IMR-90 (cell line): ENCODE measurements around the gene CHPF. TPM values are rescaled to one million over a fixed set of nuclear protein-coding genes. Genes with fewer than 3 reads are reported as not detected.
A peak's percentile ranks its signal among the peaks of the same experiment; 100 is the strongest.

Experiments
- ATAC-seq: fragments of 200-7000 bp; cut with Tn5 transposase; 2 replicates; pipeline ENCODE4 v1.9.1; 2020; ENCODE audit warnings: low read depth, mild to moderate bottlenecking, moderate library complexity
- BruUV-seq: library from RNA; stranded (reverse); fragments of 400-500 nt; replicated peaks from 2 replicates; lab custom pipeline; 2021; lab: Mats Ljungman, UMichigan
- CTCF ChIA-PET: fragments of 300-600 bp; formaldehyde crosslinking; extraction: SDS; loops from one replicate; lab custom pipeline; 2021; ENCODE audit warnings: antibody characterized with exemption; lab: Yijun Ruan, JAX
- POLR2A ChIA-PET: fragments of 300-600 bp; sonication (Branson Sonifier 250); formaldehyde crosslinking; loops from one replicate; lab custom pipeline; 2022; ENCODE audit warnings: antibody characterized with exemption; ENCODE audit not compliant: unreplicated experiment; lab: Charles Lee
- DNase-seq: peaks from one replicate; pipeline ENCODE4 v3.0.0; 2013
- H2AFZ ChIP-seq: replicated peaks from 2 replicates; pipeline ENCODE3; 2013; ENCODE audit warnings: low read length, mild to moderate bottlenecking; ENCODE audit not compliant: poor library complexity
- H2AK5ac ChIP-seq: 2 replicates; pipeline ENCODE4 v1.6.1; 2013; ENCODE audit warnings: low read depth, low read length, inconsistent platforms
- H2AK9ac ChIP-seq: replicated peaks from 2 replicates; pipeline ENCODE3; 2013; ENCODE audit warnings: mild to moderate bottlenecking, low read depth, low read length, moderate library complexity; ENCODE audit not compliant: poor library complexity
- H2BK120ac ChIP-seq: 2 replicates; pipeline ENCODE4 v1.6.1; 2013; ENCODE audit warnings: low read depth, low read length, inconsistent platforms
- H2BK15ac ChIP-seq: 3 replicates; pipeline ENCODE4 v1.6.1; 2013; ENCODE audit warnings: low read depth, low read length, inconsistent platforms
- H2BK20ac ChIP-seq: 2 replicates; pipeline ENCODE4 v1.6.1; 2013; ENCODE audit warnings: low read depth, mild to moderate bottlenecking, inconsistent platforms, low read length, moderate library complexity
- H2BK5ac ChIP-seq: 2 replicates; pipeline ENCODE4 v1.6.1; 2013; ENCODE audit warnings: mild to moderate bottlenecking, low read depth, low read length, inconsistent platforms; ENCODE audit not compliant: poor library complexity, severe bottlenecking
- H3K14ac ChIP-seq: replicated peaks from 2 replicates; pipeline ENCODE4 v1.6.1; 2013; ENCODE audit warnings: low read depth, low read length, inconsistent platforms
- H3K18ac ChIP-seq: 2 replicates; pipeline ENCODE4 v1.6.1; 2013; ENCODE audit warnings: low read depth, low read length, control low read depth
- H3K23ac ChIP-seq: 2 replicates; pipeline ENCODE4 v1.6.1; 2013; ENCODE audit warnings: low read depth, low read length, inconsistent platforms
- H3K27ac ChIP-seq: 2 replicates; pipeline ENCODE4 v1.5.1; 2013; ENCODE audit warnings: mild to moderate bottlenecking, control low read depth, low read length; ENCODE audit not compliant: insufficient read depth
- H3K27me3 ChIP-seq: 2 replicates; pipeline ENCODE4 v1.6.1; 2013; ENCODE audit warnings: low read length; ENCODE audit not compliant: control insufficient read depth, insufficient read depth
- H3K36me3 ChIP-seq: 2 replicates; pipeline ENCODE4 v1.6.1; 2013; ENCODE audit warnings: low read length, mixed read lengths; ENCODE audit not compliant: control insufficient read depth, insufficient read depth
- H3K4ac ChIP-seq: 2 replicates; pipeline ENCODE4 v1.6.1; 2013; ENCODE audit warnings: low read depth, low read length, inconsistent platforms
- H3K4me1 ChIP-seq: 2 replicates; pipeline ENCODE4 v1.6.1; 2013; ENCODE audit warnings: low read length, mixed read lengths; ENCODE audit not compliant: control insufficient read depth, insufficient read depth
- H3K4me2 ChIP-seq: 2 replicates; pipeline ENCODE4 v1.6.1; 2013; ENCODE audit warnings: low read depth, mild to moderate bottlenecking, control low read depth, low read length, moderate library complexity
- H3K4me3 ChIP-seq: 2 replicates; pipeline ENCODE4 v1.5.1; 2013; ENCODE audit warnings: low read depth, mild to moderate bottlenecking, control low read depth, low read length, moderate library complexity; ENCODE audit not compliant: insufficient read depth
- H3K56ac ChIP-seq: 2 replicates; pipeline ENCODE4 v1.6.1; 2013; ENCODE audit warnings: low read length, inconsistent platforms; ENCODE audit not compliant: insufficient read depth; ENCODE audit errors: extremely low read depth
- H3K79me1 ChIP-seq, 2 experiments: 2 replicates each; pipeline ENCODE4 v1.6.1; 2013; ENCODE audit warnings: low read length in 2 of 2, inconsistent platforms in 1 of 2, low read depth in 1 of 2
- H3K9ac ChIP-seq: 2 replicates; pipeline ENCODE4 v1.6.1; 2013; ENCODE audit warnings: low read depth, low read length, control low read depth
- H3K9me1 ChIP-seq: 2 replicates; pipeline ENCODE4 v1.6.1; 2013; ENCODE audit warnings: low read length, inconsistent platforms; ENCODE audit not compliant: insufficient read depth
- H3K9me3 ChIP-seq: 2 replicates; pipeline ENCODE4 v1.6.1; 2013; ENCODE audit warnings: low read length; ENCODE audit not compliant: control insufficient read depth, insufficient read depth
- H4K20me1 ChIP-seq: 2 replicates; pipeline ENCODE4 v1.6.1; 2013; ENCODE audit warnings: low read length, inconsistent platforms; ENCODE audit not compliant: insufficient read depth
- H4K5ac ChIP-seq: 2 replicates; pipeline ENCODE4 v1.6.1; 2013; ENCODE audit warnings: mild to moderate bottlenecking, low read depth, low read length, control low read depth
- H4K8ac ChIP-seq, 2 experiments: 2 replicates each; pipeline ENCODE4 v1.6.1; 2013; ENCODE audit warnings: low read depth in 2 of 2, low read length in 2 of 2, control low read depth in 1 of 2, inconsistent platforms in 1 of 2
- H4K91ac ChIP-seq: 2 replicates; pipeline ENCODE4 v1.6.1; 2013; ENCODE audit warnings: low read depth, low read length, inconsistent platforms; ENCODE audit not compliant: insufficient read depth
- BHLHE40 ChIP-seq: fragments of 150-350 bp; IDR thresholded peaks from 2 replicates; pipeline ENCODE4 v1.6.1; 2016; ENCODE audit warnings: mild to moderate bottlenecking, low read depth, low read length
- CEBPB ChIP-seq: IDR thresholded peaks from 2 replicates; pipeline ENCODE4 v1.6.1; 2012; ENCODE audit warnings: low read depth, low read length, improper control_type of control experiment
- CHD1 ChIP-seq: IDR thresholded peaks from 2 replicates; pipeline ENCODE4 v1.6.1; 2012; ENCODE audit warnings: low read depth, low read length, improper control_type of control experiment
- FOS ChIP-seq: fragments of 150-350 bp; IDR thresholded peaks from 2 replicates; pipeline ENCODE4 v1.6.1; 2016; ENCODE audit warnings: low read depth, low read length
- MAFK ChIP-seq: IDR thresholded peaks from 2 replicates; pipeline ENCODE4 v1.6.1; 2012; ENCODE audit warnings: low read depth, low read length, improper control_type of control experiment
- MAZ ChIP-seq: IDR thresholded peaks from 2 replicates; pipeline ENCODE4 v1.6.1; 2012; ENCODE audit warnings: low read depth, mild to moderate bottlenecking, low read length, improper control_type of control experiment, moderate library complexity, borderline replicate concordance
- MXI1 ChIP-seq: IDR thresholded peaks from 2 replicates; pipeline ENCODE4 v1.6.1; 2012; ENCODE audit warnings: low read depth, mild to moderate bottlenecking, low read length, moderate library complexity, borderline replicate concordance
- NFE2L2 ChIP-seq: fragments of 150-350 bp; IDR thresholded peaks from 2 replicates; pipeline ENCODE4 v1.6.1; 2016; ENCODE audit warnings: low read depth, mild to moderate bottlenecking, low read length
- RAD21 ChIP-seq: IDR thresholded peaks from 2 replicates; pipeline ENCODE4 v1.6.1; 2012; ENCODE audit warnings: low read length, improper control_type of control experiment
- RCOR1 ChIP-seq: IDR thresholded peaks from 2 replicates; pipeline ENCODE4 v1.6.1; 2012; ENCODE audit warnings: mild to moderate bottlenecking, low read length, improper control_type of control experiment; ENCODE audit not compliant: insufficient replicate concordance
- RFX5 ChIP-seq: IDR thresholded peaks from 2 replicates; pipeline ENCODE4 v1.8.0; 2012; ENCODE audit warnings: low read depth, mild to moderate bottlenecking, low read length, moderate library complexity
- SMC3 ChIP-seq: fragments of 150-350 bp; IDR thresholded peaks from 2 replicates; pipeline ENCODE4 v1.6.1; 2016; ENCODE audit warnings: low read depth, mild to moderate bottlenecking, antibody characterized with exemption, low read length, moderate library complexity
- WGBS, 2 experiments: methylation state at CpG; one replicate each; pipeline versions ENCODE4 v1.1.5 to v1.1.7; 2013; ENCODE audit warnings: missing lambda C conversion rate in 2 of 2; ENCODE audit not compliant: insufficient read length in 1 of 2; ENCODE audit errors: extremely low coverage in 2 of 2; 5-methylcytosine and 5-hydroxymethylcytosine counted together
- dilution Hi-C: fragments of 300-500 bp; cut with HindIII; formaldehyde crosslinking; loops from one replicate; pipeline ENCODE4 v1.14.3; 2018; ENCODE audit warnings: low sequenced_read_pairs; ENCODE audit not compliant: unreplicated experiment
- in situ Hi-C: fragments of 300-500 bp; cut with MboI; formaldehyde crosslinking; loops from 3 replicates; pipeline ENCODE4 v1.14.3; 2019; ENCODE audit warnings: low sequenced_read_pairs, inconsistent platforms, mixed read lengths
- intact Hi-C: fragments of 100-400 bp; cut with micrococcal nuclease; formaldehyde crosslinking; loops from 2 replicates; pipeline ENCODE4 v1.10.0; 2022
- polyA plus RNA-seq, 3 experiments: library from polyadenylated mRNA; depleted of rRNA; stranded (reverse); fragments of >200 nt; gene quantifications; 2 replicates each; pipeline ENCODE4 v1.2.3, GENCODE V29; 2012; ENCODE audit warnings: low replicate concordance in 1 of 3
- total RNA-seq: library from RNA; depleted of rRNA; stranded (reverse); fragments of >200 nt; gene quantifications from 2 replicates; pipeline ENCODE4 v1.2.3, GENCODE V29; 2012
- TF ChIP-seq, protein P1 (sequence below): conservative IDR thresholded peaks from 2 replicates; pipeline ENCODE4 v1.5.1; 2012; ENCODE audit warnings: mild to moderate bottlenecking, low read depth, low read length, improper control_type of control experiment
- TF ChIP-seq, protein P2 (sequence below): fragments of 150-350 bp; IDR thresholded peaks from 2 replicates; pipeline ENCODE4 v1.6.1; 2017; ENCODE audit warnings: mild to moderate bottlenecking, antibody characterized with exemption, low read length, low read depth
- TF ChIP-seq, protein P3 (sequence below): fragments of 150-350 bp; IDR thresholded peaks from 2 replicates; pipeline ENCODE4 v1.6.1; 2016; ENCODE audit warnings: low read depth, mild to moderate bottlenecking, low read length, moderate library complexity, borderline replicate concordance

The CHPF gene
- total and polyA plus RNA-seq, 2 of the 4 experiments (the other 2 are of a cell fraction) = 24.0 to 115 TPM

DNA sequence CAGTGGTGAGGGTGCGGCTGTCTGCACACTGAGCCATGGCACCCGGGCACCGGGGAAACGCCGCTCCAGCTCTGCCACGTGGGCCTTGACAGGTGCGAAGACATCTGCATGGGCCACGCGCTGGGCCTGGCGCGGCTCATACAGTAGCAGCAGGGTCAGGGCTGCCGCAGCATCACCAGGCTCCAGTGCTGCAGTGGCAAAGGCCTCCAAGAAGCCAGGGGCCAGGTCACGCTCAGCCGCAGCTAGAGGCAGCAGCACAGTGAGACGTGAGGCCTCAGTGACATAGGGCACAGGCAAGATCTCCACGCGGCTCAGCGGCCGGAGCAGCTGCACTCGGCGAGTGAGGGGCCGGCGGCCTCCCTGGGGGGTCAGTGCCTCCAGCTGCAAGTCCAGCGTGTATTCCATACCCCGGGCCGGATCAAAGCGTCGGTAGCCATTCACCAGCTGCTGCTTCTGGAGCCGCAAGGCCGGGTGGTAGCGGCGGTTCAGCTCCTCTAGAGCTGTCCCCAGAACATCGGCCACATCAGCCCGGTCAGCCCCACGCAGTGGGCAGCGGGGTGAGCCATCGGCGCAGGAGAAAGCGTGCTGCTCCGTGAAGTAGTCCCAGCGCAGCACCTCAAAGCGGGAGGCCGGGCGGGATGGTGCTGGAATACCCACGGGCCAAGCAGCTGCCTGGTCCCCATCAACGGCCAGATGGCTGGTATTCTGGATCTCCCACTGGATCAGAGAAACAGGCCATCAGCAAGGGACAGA is 3.5 kb downstream of the CHPF start:
- POLR2A ChIA-PET = no interaction called here
- intact Hi-C loops = no loop called here
- BruUV-seq = no TSS peak

More for the DNA sequence above, 3.5 kb downstream of the CHPF start:
- no peak overlapping the region for H3K4ac ChIP-seq
- H4K5ac ChIP-seq = no peak overlapping the region
- 91% methylated on average over 40 of the region's 46 CpGs; no CpG with 5 or more reads in 1 of the 2 experiments for WGBS, 2 experiments
- dilution Hi-C loops (no loop called here), in situ Hi-C loops (no loop called here)
- TF ChIP-seq NFE2L2 (no peak), RFX5 (no peak), RAD21 (no peak), RCOR1 (no peak), MAFK (no peak), SMC3 (no peak), CEBPB (no peak), CHD1 (no peak), BHLHE40 (no peak), MXI1 (no peak), MAZ (no peak), FOS (no peak)
- TF ChIP-seq, protein P1, sequence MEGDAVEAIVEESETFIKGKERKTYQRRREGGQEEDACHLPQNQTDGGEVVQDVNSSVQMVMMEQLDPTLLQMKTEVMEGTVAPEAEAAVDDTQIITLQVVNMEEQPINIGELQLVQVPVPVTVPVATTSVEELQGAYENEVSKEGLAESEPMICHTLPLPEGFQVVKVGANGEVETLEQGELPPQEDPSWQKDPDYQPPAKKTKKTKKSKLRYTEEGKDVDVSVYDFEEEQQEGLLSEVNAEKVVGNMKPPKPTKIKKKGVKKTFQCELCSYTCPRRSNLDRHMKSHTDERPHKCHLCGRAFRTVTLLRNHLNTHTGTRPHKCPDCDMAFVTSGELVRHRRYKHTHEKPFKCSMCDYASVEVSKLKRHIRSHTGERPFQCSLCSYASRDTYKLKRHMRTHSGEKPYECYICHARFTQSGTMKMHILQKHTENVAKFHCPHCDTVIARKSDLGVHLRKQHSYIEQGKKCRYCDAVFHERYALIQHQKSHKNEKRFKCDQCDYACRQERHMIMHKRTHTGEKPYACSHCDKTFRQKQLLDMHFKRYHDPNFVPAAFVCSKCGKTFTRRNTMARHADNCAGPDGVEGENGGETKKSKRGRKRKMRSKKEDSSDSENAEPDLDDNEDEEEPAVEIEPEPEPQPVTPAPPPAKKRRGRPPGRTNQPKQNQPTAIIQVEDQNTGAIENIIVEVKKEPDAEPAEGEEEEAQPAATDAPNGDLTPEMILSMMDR = no peak
- TF ChIP-seq, protein P2, sequence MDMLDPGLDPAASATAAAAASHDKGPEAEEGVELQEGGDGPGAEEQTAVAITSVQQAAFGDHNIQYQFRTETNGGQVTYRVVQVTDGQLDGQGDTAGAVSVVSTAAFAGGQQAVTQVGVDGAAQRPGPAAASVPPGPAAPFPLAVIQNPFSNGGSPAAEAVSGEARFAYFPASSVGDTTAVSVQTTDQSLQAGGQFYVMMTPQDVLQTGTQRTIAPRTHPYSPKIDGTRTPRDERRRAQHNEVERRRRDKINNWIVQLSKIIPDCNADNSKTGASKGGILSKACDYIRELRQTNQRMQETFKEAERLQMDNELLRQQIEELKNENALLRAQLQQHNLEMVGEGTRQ = no peak
- TF ChIP-seq, protein P3, sequence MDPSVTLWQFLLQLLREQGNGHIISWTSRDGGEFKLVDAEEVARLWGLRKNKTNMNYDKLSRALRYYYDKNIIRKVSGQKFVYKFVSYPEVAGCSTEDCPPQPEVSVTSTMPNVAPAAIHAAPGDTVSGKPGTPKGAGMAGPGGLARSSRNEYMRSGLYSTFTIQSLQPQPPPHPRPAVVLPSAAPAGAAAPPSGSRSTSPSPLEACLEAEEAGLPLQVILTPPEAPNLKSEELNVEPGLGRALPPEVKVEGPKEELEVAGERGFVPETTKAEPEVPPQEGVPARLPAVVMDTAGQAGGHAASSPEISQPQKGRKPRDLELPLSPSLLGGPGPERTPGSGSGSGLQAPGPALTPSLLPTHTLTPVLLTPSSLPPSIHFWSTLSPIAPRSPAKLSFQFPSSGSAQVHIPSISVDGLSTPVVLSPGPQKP = no peak
- no peaks in the 10 kb centered on the region for H3K9me3 ChIP-seq
- H2BK15ac ChIP-seq = no peak overlapping the region
- H3K9ac ChIP-seq = no peak overlapping the region
- no peak overlapping the region for H3K18ac ChIP-seq
- peaks cover 28% of the 10 kb centered on the region for H4K20me1 ChIP-seq
- H3K79me1 ChIP-seq = peaks cover 6 to 38% of the 10 kb centered on the region in 2 experiments; a peak in 3 of 4 replicates
- no peak overlapping the region for H4K91ac ChIP-seq
- no peak for DNase-seq
- H3K27ac ChIP-seq = no peak overlapping the region
- H2BK5ac ChIP-seq = no peak overlapping the region
- H3K9me1 ChIP-seq = peaks cover 2% of the 10 kb centered on the region; the same call in 1 of the 2 replicates
- H4K8ac ChIP-seq = no peak overlapping the region
- H3K23ac ChIP-seq = no peak overlapping the region
- H3K36me3 ChIP-seq = peaks cover 26% of the 10 kb centered on the region
- no peak overlapping the region for H3K4me3 ChIP-seq
- H3K14ac ChIP-seq = no peak overlapping the region
- no peak overlapping the region for H2AK5ac ChIP-seq
- no peak for ATAC-seq
- H2BK20ac ChIP-seq = no peak overlapping the region
- no peak overlapping the region for H2BK120ac ChIP-seq
- H3K56ac ChIP-seq = no peak overlapping the region
- peaks cover 24% of the 10 kb centered on the region for H3K4me1 ChIP-seq
- H3K27me3 ChIP-seq = no peaks in the 10 kb centered on the region
- CTCF ChIA-PET = interaction anchor here (1.4 kb wide), 1 partner anchor 10 kb away, joined by 5 read pairs; no protein-coding TSS in a partner anchor
- no peak overlapping the region for H2AK9ac ChIP-seq
- peak overlapping the region; percentile 3 for H2AFZ ChIP-seq
- no peak overlapping the region for H3K4me2 ChIP-seq
